KOPT-K1 (cell line): ENCODE measurements around the gene LAT.

Source experiments
- H3K27ac ChIP-seq: fragments of 200-600 bp; sonication (generic); 2 replicates; pipeline ENCODE4 v1.5.1; 2016; ENCODE audit warnings: antibody characterized with exemption, mild to moderate bottlenecking, low read depth, low read length; ENCODE audit not compliant: poor library complexity, severe bottlenecking
- H3K36me3 ChIP-seq: fragments of 200-600 bp; sonication (generic); 2 replicates; pipeline ENCODE4 v1.5.1; 2017; ENCODE audit warnings: antibody characterized with exemption, mild to moderate bottlenecking, low read length, moderate library complexity; ENCODE audit not compliant: insufficient read depth
- H3K9me3 ChIP-seq: fragments of 200-600 bp; sonication (generic); 2 replicates; pipeline ENCODE4 v1.5.1; 2017; ENCODE audit warnings: antibody characterized with exemption, low read length, mild to moderate bottlenecking; ENCODE audit not compliant: insufficient read depth, poor library complexity, severe bottlenecking

Gene LAT

GRCh38 chr16:29009050-29009837, 24.4 kb downstream of the LAT start:
- Histone ChIP-seq H3K27ac (peak overlapping the region; percentile 94), H3K9me3 (no peaks in the 10 kb centered on the region), H3K36me3 (no peaks in the 10 kb centered on the region)

GRCh38 chr16:29009838-29010166, 24.9 kb downstream of the LAT start:
- no peaks in the 10 kb centered on the region for H3K9me3 ChIP-seq
- no peaks in the 10 kb centered on the region for H3K36me3 ChIP-seq
- peak overlapping the region; percentile 94 for H3K27ac ChIP-seq

GRCh38 chr16:29011112-29011511, 26.3 kb downstream of the LAT start:
- peak overlapping the region; percentile 94 for H3K27ac ChIP-seq
- no peaks in the 10 kb centered on the region for H3K36me3 ChIP-seq
- H3K9me3 ChIP-seq, result no peaks in the 10 kb centered on the region

GRCh38 chr16:29011851-29012250, 27.0 kb downstream of the LAT start:
- no peaks in the 10 kb centered on the region for H3K36me3 ChIP-seq
- no peaks in the 10 kb centered on the region for H3K9me3 ChIP-seq
- peak overlapping the region; percentile 94 for H3K27ac ChIP-seq

GRCh38 chr16:29012913-29013553, 28.2 kb downstream of the LAT start:
- Histone ChIP-seq H3K27ac (peak overlapping the region; percentile 94), H3K36me3 (no peaks in the 10 kb centered on the region), H3K9me3 (no peaks in the 10 kb centered on the region)

- Histone ChIP-seq H3K9me3 (no peaks in the 10 kb centered on the region), H3K27ac (peak overlapping the region; percentile 94), H3K36me3 (no peaks in the 10 kb centered on the region)
Measured at GRCh38 chr16:29014561-29015069, 29.8 kb downstream of the LAT start.

- Histone ChIP-seq H3K27ac (peak overlapping the region; percentile 98), H3K9me3 (no peaks in the 10 kb centered on the region), H3K36me3 (no peaks in the 10 kb centered on the region)
Measured at GRCh38 chr16:29022196-29022595, 37.3 kb downstream of the LAT start.

GRCh38 chr16:29023279-29024277, 38.7 kb downstream of the LAT start:
- no peaks in the 10 kb centered on the region for H3K36me3 ChIP-seq
- no peaks in the 10 kb centered on the region for H3K9me3 ChIP-seq
- H3K27ac ChIP-seq, result peak overlapping the region; percentile 98

GRCh38 chr16:29024278-29024677, 39.4 kb downstream of the LAT start:
- H3K27ac ChIP-seq, result peak overlapping the region; percentile 98
- H3K9me3 ChIP-seq, result no peaks in the 10 kb centered on the region
- H3K36me3 ChIP-seq, result no peaks in the 10 kb centered on the region

GRCh38 chr16:29025218-29025617, 40.4 kb downstream of the LAT start:
- H3K27ac ChIP-seq, result peak overlapping the region; percentile 98
- no peaks in the 10 kb centered on the region for H3K36me3 ChIP-seq
- H3K9me3 ChIP-seq, result no peaks in the 10 kb centered on the region

GRCh38 chr16:29025735-29026134, 40.9 kb downstream of the LAT start:
- peak overlapping the region; percentile 98 for H3K27ac ChIP-seq
- no peaks in the 10 kb centered on the region for H3K36me3 ChIP-seq

GRCh38 chr16:29028457-29029167, 43.8 kb downstream of the LAT start:
- H3K27ac ChIP-seq, result peak overlapping the region; percentile 93
- no peaks in the 10 kb centered on the region for H3K9me3 ChIP-seq
- H3K36me3 ChIP-seq, result no peaks in the 10 kb centered on the region

More at GRCh38 chr16:29025735-29026134, 40.9 kb downstream of the LAT start:
- H3K9me3 ChIP-seq, result no peaks in the 10 kb centered on the region

GRCh38 chr16:29029168-29029994, 44.5 kb downstream of the LAT start:
- Histone ChIP-seq H3K36me3 (no peaks in the 10 kb centered on the region), H3K9me3 (no peaks in the 10 kb centered on the region), H3K27ac (peak overlapping the region; percentile 93)
